ENCODE data around the gene SSBP4. TPM values are rescaled to one million over a fixed set of nuclear protein-coding genes. Genes with fewer than 3 reads are reported as not detected.

The SSBP4 gene
- total RNA-seq, 4 donors from 2014 or later = 40.5 to 75.6 (median 56.1) TPM

DNA sequence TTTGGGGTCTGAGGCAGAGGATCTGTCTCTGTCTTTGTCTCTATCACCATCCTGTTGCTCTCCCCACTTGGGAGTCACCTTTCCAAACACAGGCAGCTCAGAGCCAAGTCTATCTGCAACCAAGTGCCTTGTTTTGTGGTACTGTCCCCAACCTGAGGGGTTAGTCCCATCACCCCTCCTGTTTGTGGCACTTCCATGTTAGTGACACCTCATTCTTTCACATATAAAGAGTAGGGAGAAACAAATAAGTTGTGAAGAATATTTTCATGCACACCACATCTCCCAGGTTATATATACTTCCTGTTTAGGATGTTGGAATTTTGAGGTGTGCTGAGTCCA is 29.5 kb upstream of the SSBP4 start:
- peaks cover 7 to 21% of the 10 kb centered on the region in 2 donors for H3K4me1 ChIP-seq
- no peaks in the 10 kb centered on the region for H3K27me3 ChIP-seq
- no peak for TF ChIP-seq POLR2A (IDR thresholded peaks at IDR 0.05)
- TF ChIP-seq, protein P1, sequence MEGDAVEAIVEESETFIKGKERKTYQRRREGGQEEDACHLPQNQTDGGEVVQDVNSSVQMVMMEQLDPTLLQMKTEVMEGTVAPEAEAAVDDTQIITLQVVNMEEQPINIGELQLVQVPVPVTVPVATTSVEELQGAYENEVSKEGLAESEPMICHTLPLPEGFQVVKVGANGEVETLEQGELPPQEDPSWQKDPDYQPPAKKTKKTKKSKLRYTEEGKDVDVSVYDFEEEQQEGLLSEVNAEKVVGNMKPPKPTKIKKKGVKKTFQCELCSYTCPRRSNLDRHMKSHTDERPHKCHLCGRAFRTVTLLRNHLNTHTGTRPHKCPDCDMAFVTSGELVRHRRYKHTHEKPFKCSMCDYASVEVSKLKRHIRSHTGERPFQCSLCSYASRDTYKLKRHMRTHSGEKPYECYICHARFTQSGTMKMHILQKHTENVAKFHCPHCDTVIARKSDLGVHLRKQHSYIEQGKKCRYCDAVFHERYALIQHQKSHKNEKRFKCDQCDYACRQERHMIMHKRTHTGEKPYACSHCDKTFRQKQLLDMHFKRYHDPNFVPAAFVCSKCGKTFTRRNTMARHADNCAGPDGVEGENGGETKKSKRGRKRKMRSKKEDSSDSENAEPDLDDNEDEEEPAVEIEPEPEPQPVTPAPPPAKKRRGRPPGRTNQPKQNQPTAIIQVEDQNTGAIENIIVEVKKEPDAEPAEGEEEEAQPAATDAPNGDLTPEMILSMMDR (IDR thresholded peaks at IDR 0.05) = no peak
- H3K9me3 ChIP-seq = no peaks in the 10 kb centered on the region
- intact Hi-C loops (cut with DNase I) = no loop called here
- no peak overlapping the region for H3K4me3 ChIP-seq (replicated peaks in 1 of 3)
- DNase-seq = no peak
- H3K36me3 ChIP-seq = no peaks in the 10 kb centered on the region
- H3K27ac ChIP-seq = no peak overlapping the region

DNA sequence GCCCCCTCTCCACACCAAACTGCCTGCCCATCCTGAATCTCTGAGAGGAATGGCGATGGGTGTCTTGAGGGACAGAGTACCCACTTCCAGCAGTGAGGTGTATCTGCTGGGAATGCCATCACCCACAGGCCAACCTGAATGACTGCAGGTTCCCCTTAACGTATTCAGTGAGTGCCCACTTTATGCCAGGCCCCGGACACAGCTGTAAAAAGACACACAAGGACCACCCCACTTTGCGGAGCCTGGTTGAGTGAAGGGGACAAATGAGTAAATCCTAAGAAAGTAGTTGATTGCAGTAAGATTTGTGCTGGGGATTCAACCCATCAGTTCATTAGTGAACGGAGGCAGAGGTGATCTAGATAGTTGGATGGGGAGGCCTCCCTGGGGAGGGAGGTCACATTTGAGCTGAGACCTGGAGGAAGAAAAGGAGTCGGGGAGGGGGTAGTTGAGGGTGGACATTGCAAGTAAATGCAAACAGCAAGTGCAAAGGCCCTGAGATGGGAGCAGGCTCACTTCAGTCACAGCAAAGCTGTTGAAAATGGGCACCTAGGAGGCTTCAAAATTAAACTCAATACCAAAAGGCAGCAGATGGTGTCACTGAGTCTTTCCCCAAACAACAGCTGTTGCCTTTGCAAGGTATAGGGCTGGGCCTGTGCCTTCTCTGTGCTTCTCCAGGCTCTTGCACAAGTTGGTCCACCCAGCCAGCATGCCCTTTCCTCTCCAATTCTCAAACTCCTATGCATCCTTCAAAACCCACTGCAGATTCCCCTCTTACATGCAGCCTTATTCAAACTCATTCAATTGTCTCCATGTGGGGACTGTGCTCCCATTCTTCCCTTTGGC is 28.9 kb upstream of the SSBP4 start:
- Histone ChIP-seq H3K9me3 (no peaks in the 10 kb centered on the region), H3K27me3 (no peaks in the 10 kb centered on the region), H3K27ac (no peak overlapping the region), H3K4me3 (replicated peaks in 1 of 3) (no peak overlapping the region), H3K36me3 (no peaks in the 10 kb centered on the region), H3K4me1 (peaks cover 7 to 21% of the 10 kb centered on the region in 2 donors)
- 86% methylated on average over 6 of the region's 6 CpGs for WGBS, 2 donors
- intact Hi-C loops (cut with DNase I) = no loop called here
- TF ChIP-seq, protein P1 (IDR thresholded peaks at IDR 0.05) = no peak
- no peak for TF ChIP-seq POLR2A (IDR thresholded peaks at IDR 0.05)
- DNase-seq = no peak

DNA sequence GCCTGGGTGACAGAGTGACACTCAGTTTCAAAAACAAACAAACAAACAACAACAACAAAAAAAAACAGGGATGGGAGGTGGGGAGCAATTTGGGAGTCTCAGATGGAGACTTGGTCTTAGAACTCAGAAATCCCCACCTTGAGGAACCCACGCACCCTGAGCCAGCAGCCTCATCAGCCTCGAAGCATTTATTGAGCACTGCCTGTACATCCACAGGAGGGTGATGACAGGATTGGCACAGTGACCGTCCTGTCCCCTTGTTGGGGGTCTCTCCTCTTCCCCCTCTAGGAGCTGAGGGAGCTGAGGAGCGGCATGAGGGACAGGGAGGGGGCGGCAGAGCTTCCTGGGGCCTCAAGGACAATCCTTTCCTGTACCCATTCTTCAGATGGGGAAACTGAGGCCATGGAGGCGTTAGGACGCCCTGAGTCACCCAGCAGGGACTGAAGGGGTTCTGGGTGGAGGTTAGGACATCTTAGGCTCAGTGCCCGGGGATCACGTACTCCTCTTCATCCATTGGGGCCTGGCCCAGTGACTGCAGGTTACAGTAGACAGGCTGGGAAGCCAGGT is 27.6 kb upstream of the SSBP4 start:
- no peaks in the 10 kb centered on the region for H3K36me3 ChIP-seq
- H3K9me3 ChIP-seq = no peaks in the 10 kb centered on the region
- no peak overlapping the region for H3K27ac ChIP-seq
- no peak for DNase-seq
- H3K27me3 ChIP-seq = no peaks in the 10 kb centered on the region
- peaks cover 4 to 12% of the 10 kb centered on the region in 2 donors for H3K4me1 ChIP-seq
- no peak for TF ChIP-seq POLR2A (IDR thresholded peaks at IDR 0.05)
- intact Hi-C loops (cut with DNase I) = no loop called here
- H3K4me3 ChIP-seq (replicated peaks in 1 of 3) = no peak overlapping the region
- 66 to 83% methylated on average over 6 to 8 of the region's 9 CpGs for WGBS, 2 donors

DNA sequence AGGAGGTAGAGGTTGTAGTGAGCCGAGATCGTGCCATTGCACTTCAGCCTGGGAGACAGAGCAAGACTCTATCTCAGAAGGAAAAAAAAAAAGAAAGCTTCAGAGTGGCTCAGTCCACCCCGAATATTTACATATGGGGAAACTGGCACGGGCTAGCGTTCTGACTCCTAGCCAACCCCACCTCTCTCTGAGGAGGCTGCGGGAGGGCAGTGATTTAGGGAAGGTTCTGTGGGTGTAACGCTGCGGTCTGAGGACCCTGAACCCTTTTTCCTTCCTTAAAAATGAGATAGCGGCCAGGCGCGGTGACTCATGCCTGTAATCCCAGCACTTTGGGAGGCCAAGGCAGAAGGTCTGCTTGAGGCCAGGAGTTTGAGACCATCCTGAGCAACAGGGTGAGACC is 26.8 kb upstream of the SSBP4 start:
- H3K4me3 ChIP-seq (replicated peaks in 1 of 3) = no peak overlapping the region
- 78 to 79% methylated on average over 11 of the region's 11 CpGs for WGBS, 2 donors
- no peak for DNase-seq

DNA sequence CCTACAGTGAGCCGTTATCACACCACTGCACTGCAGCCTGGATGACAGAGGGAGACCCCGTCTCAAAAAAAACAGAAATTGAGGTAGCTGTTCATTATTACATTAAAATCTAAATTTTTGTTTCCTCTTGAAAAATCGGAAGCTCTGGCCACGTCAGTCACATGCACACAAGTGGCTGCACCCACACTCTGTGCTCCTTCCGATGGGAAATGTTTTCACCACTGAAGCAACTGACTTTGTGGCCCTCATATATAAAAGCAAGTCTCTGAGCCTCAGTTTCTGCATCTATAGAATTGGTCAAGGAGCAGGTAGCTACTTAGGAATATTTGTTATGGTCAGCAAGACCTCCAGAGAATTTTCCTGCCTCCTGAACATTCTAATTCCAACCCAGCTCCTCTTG is 26.3 kb upstream of the SSBP4 start:
- Histone ChIP-seq H3K27ac (no peak overlapping the region), H3K36me3 (no peaks in the 10 kb centered on the region), H3K4me1 (peaks cover 4 to 14% of the 10 kb centered on the region in 2 donors), H3K27me3 (no peaks in the 10 kb centered on the region), H3K9me3 (no peaks in the 10 kb centered on the region), H3K4me3 (replicated peaks in 1 of 3) (no peak overlapping the region)
- no peak for TF ChIP-seq POLR2A (IDR thresholded peaks at IDR 0.05)
- TF ChIP-seq, protein P1 (IDR thresholded peaks at IDR 0.05) = no peak
- intact Hi-C loops (cut with DNase I) = no loop called here
- 71 to 79% methylated on average over 5 of the region's 5 CpGs for WGBS, 2 donors
- no peak for DNase-seq

More for the DNA sequence above, 26.8 kb upstream of the SSBP4 start:
- no peaks in the 10 kb centered on the region for H3K36me3 ChIP-seq
- intact Hi-C loops (cut with DNase I) = no loop called here
- H3K4me1 ChIP-seq = peaks cover 4 to 15% of the 10 kb centered on the region in 2 donors
- no peak for TF ChIP-seq POLR2A (IDR thresholded peaks at IDR 0.05)
- TF ChIP-seq, protein P1 (IDR thresholded peaks at IDR 0.05) = no peak
- H3K27ac ChIP-seq = no peak overlapping the region
- H3K9me3 ChIP-seq = no peaks in the 10 kb centered on the region
- H3K27me3 ChIP-seq = no peaks in the 10 kb centered on the region
